ENCODE measurements around the gene ANKRD44.

ANKRD44 gene

GRCh38 chr2:197278799-197279763 lies 31.5 kb downstream of the ANKRD44 start:
- DNase-seq (ENCODE audit: extremely low spot score), result no peak
- TF ChIP-seq CTCF (IDR thresholded peaks at IDR 0.05; ENCODE audit: control extremely low read depth, extremely low read depth, low read depth, missing control alignments), result no peak
- POLR2A ChIA-PET, result no interaction called here
- CTCF ChIA-PET, result interaction anchor here (1.0 kb wide), 1 partner anchor 12 kb away, joined by 3 read pairs; no protein-coding TSS in a partner anchor

DNA sequence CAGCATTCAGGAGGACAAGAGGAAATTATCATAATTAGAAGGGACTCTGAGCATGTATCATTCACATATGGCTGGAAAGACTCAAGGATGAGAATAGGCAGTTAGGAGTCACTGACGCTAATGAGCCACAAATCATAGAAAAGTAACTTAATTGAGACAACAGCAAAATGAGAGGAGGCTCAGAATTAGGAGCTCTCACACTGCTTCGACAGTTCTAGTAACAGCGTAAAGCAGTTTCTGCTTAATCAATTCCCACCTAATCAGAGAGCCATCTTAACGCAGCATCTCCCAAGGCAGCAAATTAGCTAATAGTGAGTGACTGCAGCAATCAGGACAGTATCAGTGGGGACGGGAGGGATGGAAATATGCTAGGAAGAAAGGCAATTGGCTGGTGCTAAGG lies 32.8 kb downstream of the ANKRD44 start:
- no peak for DNase-seq (ENCODE audit: extremely low spot score)
- POLR2A ChIA-PET, result interaction anchor here (0.6 to 0.8 kb wide), 2 partner anchors 22 to 240 kb away, joined by 3 to 4 read pairs; no protein-coding TSS in a partner anchor
- CTCF ChIA-PET, result interaction anchor here (0.9 to 1.2 kb wide), 2 partner anchors 10 to 164 kb away, joined by 3 to 5 read pairs; no protein-coding TSS in a partner anchor
- no peak for TF ChIP-seq CTCF (IDR thresholded peaks at IDR 0.05; ENCODE audit: control extremely low read depth, extremely low read depth, low read depth, missing control alignments)

DNA sequence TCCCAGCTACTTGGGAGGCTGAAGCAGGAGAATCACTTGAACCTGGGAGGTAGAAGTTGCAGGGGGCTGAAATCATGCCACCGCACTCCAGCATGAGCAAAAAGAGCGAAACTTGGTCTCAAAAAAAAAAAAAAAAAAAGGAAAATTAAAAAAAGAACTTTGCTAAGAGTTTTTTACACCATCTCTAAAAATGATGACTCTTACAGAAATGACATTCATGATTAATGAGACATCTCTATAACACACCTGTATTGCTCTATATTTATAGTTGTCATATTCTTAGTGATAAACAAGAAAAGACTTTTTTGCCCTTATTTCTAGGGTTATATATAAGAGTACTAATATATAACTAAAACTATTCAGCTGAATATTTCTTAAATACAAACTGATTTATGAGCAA lies 34.4 kb downstream of the ANKRD44 start:
- POLR2A ChIA-PET, result no interaction called here

DNA sequence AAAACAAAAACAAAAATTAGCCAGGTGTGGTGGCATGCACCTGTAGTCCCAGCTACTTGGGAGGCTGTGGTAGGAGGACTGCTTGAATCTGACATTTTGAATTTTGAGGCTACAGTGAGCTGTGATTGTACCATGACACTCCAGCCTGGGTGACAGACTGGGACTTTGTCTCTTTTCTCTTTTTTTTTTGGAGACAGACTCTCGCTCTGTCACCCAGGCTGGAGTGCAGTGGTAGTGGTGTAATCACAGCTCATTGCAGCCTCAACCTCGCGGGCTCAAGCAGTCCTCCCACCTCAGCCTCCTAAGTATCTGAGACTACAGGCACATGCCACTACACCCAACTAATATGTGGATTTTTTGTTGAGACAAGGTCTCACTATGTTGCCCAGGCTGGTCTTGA lies 35.6 kb downstream of the ANKRD44 start:
- no peak for TF ChIP-seq CTCF (IDR thresholded peaks at IDR 0.05; ENCODE audit: control extremely low read depth, extremely low read depth, low read depth, missing control alignments)
- no peak for DNase-seq (ENCODE audit: extremely low spot score)
- ChIA-PET POLR2A (no interaction called here), CTCF (interaction anchor here (1.3 kb wide), 1 partner anchor 83 kb away, joined by 3 read pairs; no protein-coding TSS in a partner anchor)

More for the DNA sequence above, 34.4 kb downstream of the ANKRD44 start:
- TF ChIP-seq CTCF (IDR thresholded peaks at IDR 0.05; ENCODE audit: control extremely low read depth, extremely low read depth, low read depth, missing control alignments), result no peak
- CTCF ChIA-PET, result interaction anchor here (1.2 to 1.3 kb wide), 2 partner anchors 10 to 108 kb away, joined by 3 to 5 read pairs; no protein-coding TSS in a partner anchor
- no peak for DNase-seq (ENCODE audit: extremely low spot score)

GRCh38 chr2:197274349-197274748 lies 36.2 kb downstream of the ANKRD44 start:
- no peak for DNase-seq (ENCODE audit: extremely low spot score)
- CTCF ChIA-PET, result interaction anchor here (1.1 to 1.3 kb wide), 4 partner anchors 11 to 82 kb away, joined by 3 to 4 read pairs (median 3); no protein-coding TSS in a partner anchor
- TF ChIP-seq CTCF (IDR thresholded peaks at IDR 0.05; ENCODE audit: control extremely low read depth, extremely low read depth, low read depth, missing control alignments), result no peak
- POLR2A ChIA-PET, result no interaction called here

DNA sequence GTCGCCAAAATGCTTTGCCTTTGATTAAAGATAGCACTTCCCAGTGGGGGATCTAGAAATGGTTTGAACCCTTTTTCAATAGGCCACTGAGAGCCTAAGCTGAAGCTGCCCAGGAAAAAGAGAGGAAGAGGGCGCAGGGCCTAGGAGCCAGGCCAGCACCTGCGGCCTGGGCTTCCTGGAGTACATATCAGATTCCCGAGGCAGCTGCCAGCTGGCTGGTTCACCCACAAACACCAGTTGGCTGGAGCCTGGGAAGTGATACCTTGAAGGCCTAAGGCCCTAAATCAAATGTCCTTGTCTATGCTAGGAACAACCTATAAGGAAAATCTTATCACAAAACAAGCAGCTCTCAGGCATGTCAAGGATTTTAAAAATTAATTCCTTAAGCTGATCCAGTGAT lies 37.1 kb downstream of the ANKRD44 start:
- CTCF ChIA-PET, result interaction anchor here (1.1 to 1.3 kb wide), 6 partner anchors 10 to 160 kb away, joined by 3 to 4 read pairs (median 3); no protein-coding TSS in a partner anchor
- DNase-seq (ENCODE audit: extremely low spot score), result no peak
- no peak for TF ChIP-seq CTCF (IDR thresholded peaks at IDR 0.05; ENCODE audit: control extremely low read depth, extremely low read depth, low read depth, missing control alignments)
- POLR2A ChIA-PET, result no interaction called here
